Measurements from ENCODE around the gene RXRG.
A peak's percentile ranks its signal among the peaks of the same experiment; 100 is the strongest.
"Not testable (repeated sequence)": the region's sequence is repeated elsewhere in the genome, so short reads cannot be mapped to it uniquely, and the experiment has no call there.

The RXRG gene

GRCh38 chr1:165444897-165445370 lies at the start of gene RXRG:
Gene RXRG, minus strand, starts transcription at chr1:165445126. Its CDS starts 233 bp downstream, at chr1:165444893.
- no peak for DNase-seq (ENCODE audit: low spot score)

- DNase-seq (ENCODE audit: low spot score): no peak
These were observed 48.0 kb upstream of the RXRG start for GRCh38 chr1:165492845-165493373.

GRCh38 chr1:165490175-165490574 lies 45.2 kb upstream of the RXRG start:
- DNase-seq (ENCODE audit: low spot score): no peak

GRCh38 chr1:165487921-165488320 lies 43.0 kb upstream of the RXRG start:
- no peak for DNase-seq (ENCODE audit: low spot score)

GRCh38 chr1:165486663-165487062 lies 41.7 kb upstream of the RXRG start:
- DNase-seq (ENCODE audit: low spot score): no peak

GRCh38 chr1:165485716-165486115 lies 40.8 kb upstream of the RXRG start:
- DNase-seq (ENCODE audit: low spot score): no peak

- DNase-seq (ENCODE audit: low spot score): no peak
These were observed 39.6 kb upstream of the RXRG start for GRCh38 chr1:165484532-165484931.

GRCh38 chr1:165483412-165483811 lies 38.5 kb upstream of the RXRG start:
- no peak for DNase-seq (ENCODE audit: low spot score)

- no peak for DNase-seq (ENCODE audit: low spot score)
These were observed 37.0 kb upstream of the RXRG start for GRCh38 chr1:165481820-165482532.

GRCh38 chr1:165476776-165477175 lies 31.9 kb upstream of the RXRG start:
- no peak for DNase-seq (ENCODE audit: low spot score)

GRCh38 chr1:165474196-165474595 lies 29.3 kb upstream of the RXRG start:
- DNase-seq (ENCODE audit: low spot score): peak; percentile 40

GRCh38 chr1:165473081-165473480 lies 28.2 kb upstream of the RXRG start:
- no peak for DNase-seq (ENCODE audit: low spot score)

- no peak for DNase-seq (ENCODE audit: low spot score)
These were observed 23.9 kb upstream of the RXRG start for GRCh38 chr1:165468726-165469249.

GRCh38 chr1:165468253-165468652 lies 23.3 kb upstream of the RXRG start:
- DNase-seq (ENCODE audit: low spot score): no peak

- no peak for DNase-seq (ENCODE audit: low spot score)
These were observed 22.8 kb upstream of the RXRG start for GRCh38 chr1:165467706-165468105.

GRCh38 chr1:165463978-165464377 lies 19.1 kb upstream of the RXRG start:
- no peak for DNase-seq (ENCODE audit: low spot score)

GRCh38 chr1:165459683-165460082 lies 14.8 kb upstream of the RXRG start:
- DNase-seq (ENCODE audit: low spot score): not testable (repeated sequence)

GRCh38 chr1:165456861-165457260 lies 11.9 kb upstream of the RXRG start:
- no peak for DNase-seq (ENCODE audit: low spot score)

- no peak for DNase-seq (ENCODE audit: low spot score)
These were observed 11.2 kb upstream of the RXRG start for GRCh38 chr1:165456114-165456513.

- DNase-seq (ENCODE audit: low spot score): no peak
These were observed 10.2 kb upstream of the RXRG start for GRCh38 chr1:165455111-165455510.

GRCh38 chr1:165454091-165454610 lies 9.2 kb upstream of the RXRG start:
- no peak for DNase-seq (ENCODE audit: low spot score)

GRCh38 chr1:165452336-165453130 lies 7.6 kb upstream of the RXRG start:
- no peak for DNase-seq (ENCODE audit: low spot score)

- no peak for DNase-seq (ENCODE audit: low spot score)
These were observed 6.8 kb upstream of the RXRG start for GRCh38 chr1:165451691-165452090.
